ENCODE data around the gene ILF2. TPM values are rescaled to one million over a fixed set of nuclear protein-coding genes. Genes with fewer than 3 reads are reported as not detected.

ILF2 gene
- total and polyA plus RNA-seq, 2 experiments from 2014 or later: 174 to 180 TPM

DNA sequence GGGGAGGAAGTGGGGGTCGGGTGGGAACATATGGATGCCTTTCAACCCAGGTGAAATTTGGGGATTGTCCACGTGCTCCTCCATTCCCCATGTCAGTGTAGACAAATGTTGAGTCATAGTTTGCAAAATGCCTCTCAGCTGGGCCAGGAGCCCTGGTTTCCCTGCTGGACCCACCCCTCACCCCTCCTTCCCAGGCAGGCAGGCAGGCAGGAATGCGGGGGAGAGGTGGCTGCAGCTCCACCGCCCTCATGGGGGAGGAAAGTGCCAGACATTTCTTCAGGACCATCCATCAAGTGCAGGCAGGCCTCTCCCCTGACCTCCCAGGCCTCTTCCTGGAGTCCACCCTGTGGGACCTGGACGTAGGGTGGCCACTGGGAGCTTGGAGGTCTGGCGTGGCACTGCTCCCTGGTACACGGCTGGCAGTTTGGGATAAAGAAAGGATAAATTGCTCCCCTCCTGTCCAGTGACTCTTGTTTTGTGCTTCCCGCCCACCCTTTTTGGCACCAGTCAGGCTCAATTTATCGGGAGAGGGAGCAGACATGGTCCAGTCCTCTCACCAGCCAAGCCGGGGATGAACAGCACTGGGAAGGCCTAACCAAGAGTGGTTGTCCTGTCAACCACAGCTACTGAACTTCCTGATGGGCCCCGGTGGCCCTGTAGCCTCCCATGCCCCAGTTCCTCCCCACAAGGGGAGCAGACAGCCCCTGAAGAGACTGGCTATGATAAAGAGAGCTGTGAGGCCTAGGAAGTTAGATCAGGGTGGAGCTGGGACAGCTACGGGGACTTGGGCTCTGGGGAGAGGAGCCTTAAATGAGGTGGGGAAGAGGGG lies 26.6 kb upstream of the ILF2 start:
- DNase-seq: peak; percentile 51
- in situ Hi-C loops (cut with MboI): no loop called here
- Histone ChIP-seq H3K27ac (peak overlapping the region; percentile 77), H3K79me2 (ENCODE audit: insufficient read depth) (no peaks in the 10 kb centered on the region), H3K4me2 (ENCODE audit: unreplicated experiment) (peak overlapping the region; percentile 10), H3K9me2 (ENCODE audit: insufficient read depth) (no peaks in the 10 kb centered on the region), H3K9ac (peak overlapping the region; percentile 58), H4K20me1 (ENCODE audit: insufficient read depth) (no peaks in the 10 kb centered on the region), H3F3A (ENCODE audit: insufficient read depth) (peaks cover 10% of the 10 kb centered on the region), H3K4me1 (ENCODE audit: insufficient read depth) (peaks cover 32% of the 10 kb centered on the region), H3K36me3 (ENCODE audit: low read depth) (no peaks in the 10 kb centered on the region), H3K27me3 (replicated peaks; ENCODE audit: insufficient read depth) (no peaks in the 10 kb centered on the region), H2AFZ (peak overlapping the region; percentile 98), H3K9me3 (ENCODE audit: low read depth) (no peaks in the 10 kb centered on the region), H3K4me3 (no peak overlapping the region)
- 29 to 31% methylated on average over 12 of the region's 12 CpGs for WGBS, 2 experiments (ENCODE audit: low coverage in 1 of 2, low lambda C conversion rate in 2 of 2, missing lambda C conversion rate in 2 of 2)
- TF ChIP-seq EZH2 (IDR thresholded peaks at IDR 0.05; ENCODE audit: insufficient read depth, poor library complexity, severe bottlenecking) (no peak), EZH2phosphoT487 (IDR thresholded peaks at IDR 0.05; ENCODE audit: insufficient read depth, low read depth) (no peak)

- no peak for DNase-seq
- Histone ChIP-seq H3K4me1 (ENCODE audit: insufficient read depth) (peaks cover 32% of the 10 kb centered on the region), H3K9me2 (ENCODE audit: insufficient read depth) (no peaks in the 10 kb centered on the region), H2AFZ (peak overlapping the region; percentile 98), H3K9me3 (ENCODE audit: low read depth) (no peaks in the 10 kb centered on the region), H3K27me3 (replicated peaks; ENCODE audit: insufficient read depth) (no peaks in the 10 kb centered on the region), H3K4me2 (ENCODE audit: unreplicated experiment) (peak overlapping the region; percentile 10), H3F3A (ENCODE audit: insufficient read depth) (peaks cover 10% of the 10 kb centered on the region), H3K79me2 (ENCODE audit: insufficient read depth) (no peaks in the 10 kb centered on the region), H3K27ac (peak overlapping the region; percentile 77; the same call in 1 of the 2 replicates), H3K9ac (no peak overlapping the region), H3K36me3 (ENCODE audit: low read depth) (no peaks in the 10 kb centered on the region), H4K20me1 (ENCODE audit: insufficient read depth) (no peaks in the 10 kb centered on the region), H3K4me3 (no peak overlapping the region)
- TF ChIP-seq EZH2phosphoT487 (IDR thresholded peaks at IDR 0.05; ENCODE audit: insufficient read depth, low read depth) (no peak), EZH2 (IDR thresholded peaks at IDR 0.05; ENCODE audit: insufficient read depth, poor library complexity, severe bottlenecking) (no peak)
- 95% methylated on average over 8 of the region's 8 CpGs for WGBS, 2 experiments (ENCODE audit: low coverage in 1 of 2, low lambda C conversion rate in 2 of 2, missing lambda C conversion rate in 2 of 2)
- in situ Hi-C loops (cut with MboI): no loop called here
Measured at GRCh38 chr1:153696741-153697140, 25.9 kb upstream of the ILF2 start.

GRCh38 chr1:153693466-153693865 lies 22.7 kb upstream of the ILF2 start:
- no peak for DNase-seq
- in situ Hi-C loops (cut with MboI): no loop called here
- Histone ChIP-seq H4K20me1 (ENCODE audit: insufficient read depth) (no peaks in the 10 kb centered on the region), H3K9me3 (ENCODE audit: low read depth) (no peaks in the 10 kb centered on the region), H3K27ac (no peak overlapping the region), H3K27me3 (replicated peaks; ENCODE audit: insufficient read depth) (no peaks in the 10 kb centered on the region), H3K4me3 (no peak overlapping the region), H3F3A (ENCODE audit: insufficient read depth) (no peaks in the 10 kb centered on the region), H3K9me2 (ENCODE audit: insufficient read depth) (no peaks in the 10 kb centered on the region), H3K4me2 (ENCODE audit: unreplicated experiment) (no peak overlapping the region), H3K79me2 (ENCODE audit: insufficient read depth) (no peaks in the 10 kb centered on the region), H3K36me3 (ENCODE audit: low read depth) (no peaks in the 10 kb centered on the region), H2AFZ (no peak overlapping the region), H3K4me1 (ENCODE audit: insufficient read depth) (peaks cover 17% of the 10 kb centered on the region), H3K9ac (no peak overlapping the region)
- WGBS, 2 experiments (ENCODE audit: low coverage in 1 of 2, low lambda C conversion rate in 2 of 2, missing lambda C conversion rate in 2 of 2): 62 to 79% methylated on average over 4 of the region's 4 CpGs
- no peak for TF ChIP-seq EZH2phosphoT487 (IDR thresholded peaks at IDR 0.05; ENCODE audit: insufficient read depth, low read depth)
- no peak for TF ChIP-seq EZH2 (IDR thresholded peaks at IDR 0.05; ENCODE audit: insufficient read depth, poor library complexity, severe bottlenecking)

- H2AFZ ChIP-seq: no peak overlapping the region
- in situ Hi-C loops (cut with MboI): no loop called here
- no peaks in the 10 kb centered on the region for H3K79me2 ChIP-seq (ENCODE audit: insufficient read depth)
- no peaks in the 10 kb centered on the region for H3K9me2 ChIP-seq (ENCODE audit: insufficient read depth)
- no peak for TF ChIP-seq EZH2phosphoT487 (IDR thresholded peaks at IDR 0.05; ENCODE audit: insufficient read depth, low read depth)
- TF ChIP-seq EZH2 (IDR thresholded peaks at IDR 0.05; ENCODE audit: insufficient read depth, poor library complexity, severe bottlenecking): no peak
- no peaks in the 10 kb centered on the region for H3K9me3 ChIP-seq (ENCODE audit: low read depth)
- no peak overlapping the region for H3K27ac ChIP-seq
- no peak overlapping the region for H3K4me3 ChIP-seq
- H3K9ac ChIP-seq: no peak overlapping the region
- no peaks in the 10 kb centered on the region for H3K27me3 ChIP-seq (replicated peaks; ENCODE audit: insufficient read depth)
- no peaks in the 10 kb centered on the region for H3K4me1 ChIP-seq (ENCODE audit: insufficient read depth)
- no peak overlapping the region for H3K4me2 ChIP-seq (ENCODE audit: unreplicated experiment)
- no peaks in the 10 kb centered on the region for H4K20me1 ChIP-seq (ENCODE audit: insufficient read depth)
- no peaks in the 10 kb centered on the region for H3K36me3 ChIP-seq (ENCODE audit: low read depth)
- 85 to 88% methylated on average over 15 to 18 of the region's 18 CpGs for WGBS, 2 experiments (ENCODE audit: low coverage in 1 of 2, low lambda C conversion rate in 2 of 2, missing lambda C conversion rate in 2 of 2)
- DNase-seq: no peak
- H3F3A ChIP-seq (ENCODE audit: insufficient read depth): no peaks in the 10 kb centered on the region
Measured at GRCh38 chr1:153688736-153689328, 18.0 kb upstream of the ILF2 start.

Data from GM23248 (cell line).